K562 (cell line): ENCODE measurements around the gene MC1R. TPM values are rescaled to one million over a fixed set of nuclear protein-coding genes. Genes with fewer than 3 reads are reported as not detected.
A peak's percentile ranks its signal among the peaks of the same experiment; 100 is the strongest.

Source experiments
- BHLHE40 ChIP-seq: IDR thresholded peaks from 2 replicates; pipeline ENCODE4 v1.6.1; 2011; ENCODE audit warnings: low read length, improper control_type of control experiment
- CBX2 ChIP-seq: fragments of 200-600 bp; sonication (generic); IDR thresholded peaks from one replicate; pipeline ENCODE4 v1.6.1; 2012; ENCODE audit warnings: mild to moderate bottlenecking, low read length, inconsistent platforms; ENCODE audit not compliant: insufficient read depth, poor library complexity, severe bottlenecking
- DMBX1 ChIP-seq: fragments of 250-450 bp; sonication (Bioruptor Pico); IDR thresholded peaks from 2 replicates; pipeline ENCODE4 v1.8.0; 2022; ENCODE audit warnings: inconsistent platforms, mild to moderate bottlenecking, moderate library complexity, borderline replicate concordance
- ELF4 ChIP-seq: fragments of 450-650 bp; formaldehyde crosslinking; IDR thresholded peaks from 2 replicates; pipeline ENCODE4 v1.4.0; 2022; ENCODE audit warnings: missing genetic modification characterization
- FOXA3 ChIP-seq, 2 experiments: fragments of 450-650 bp in 1 of 2; sonication (generic) in 1 of 2; formaldehyde crosslinking; IDR thresholded peaks in 1 of 2; conservative IDR thresholded peaks in 1 of 2; 2 replicates each; pipeline versions ENCODE4 v1.4.0 to v1.8.0; 2020 to 2022; ENCODE audit warnings: mild to moderate bottlenecking in 2 of 2, missing genetic modification reagents in 1 of 2
- GABPB2 ChIP-seq: fragments of 250-450 bp; sonication (Bioruptor Pico); conservative IDR thresholded peaks from 2 replicates; pipeline ENCODE4 v1.5.1; 2021; ENCODE audit warnings: mild to moderate bottlenecking
- GTF2A2 ChIP-seq: IDR thresholded peaks from 2 replicates; pipeline ENCODE4 v1.6.1; 2016; ENCODE audit warnings: mild to moderate bottlenecking, missing genetic modification characterization, missing compliant biosample characterization
- HIVEP1 ChIP-seq: fragments of 250-450 bp; sonication (Bioruptor Pico); IDR thresholded peaks from 2 replicates; pipeline ENCODE4 v1.4.0; 2020; ENCODE audit warnings: mild to moderate bottlenecking
- L3MBTL2 ChIP-seq: fragments of 450-650 bp; IDR thresholded peaks from 2 replicates; pipeline ENCODE4 v1.6.1; 2016; ENCODE audit warnings: mild to moderate bottlenecking, moderate library complexity
- MED1 ChIP-seq: sonication (generic); formaldehyde crosslinking; IDR thresholded peaks from 2 replicates; pipeline ENCODE4 v1.8.1; 2023; ENCODE audit warnings: missing genetic modification reagents, borderline replicate concordance
- PHF8 ChIP-seq: fragments of 200-600 bp; sonication (generic); IDR thresholded peaks from 2 replicates; pipeline ENCODE4 v1.6.1; 2012; ENCODE audit warnings: mixed run types, mild to moderate bottlenecking, inconsistent platforms, low read length, moderate library complexity, borderline replicate concordance
- POLR2A ChIP-seq: fragments of 450-650 bp; conservative IDR thresholded peaks from 2 replicates; pipeline ENCODE4 v1.6.1; 2016
- REST ChIP-seq, 2 experiments: fragments of 450-650 bp; formaldehyde crosslinking in 1 of 2; IDR thresholded peaks; 2 replicates each; pipeline versions ENCODE4 v1.4.0 to v1.6.1; 2014 to 2020; ENCODE audit warnings: mild to moderate bottlenecking in 2 of 2, borderline replicate concordance in 1 of 2, low read depth in 1 of 2
- SRSF7 ChIP-seq: fragments of 200-400 bp; formaldehyde crosslinking; optimal IDR thresholded peaks from 2 replicates; pipeline ENCODE3; 2017; ENCODE audit warnings: mild to moderate bottlenecking, low read depth, low read length
- SUPT5H ChIP-seq: fragments of 450-650 bp; IDR thresholded peaks from 2 replicates; pipeline ENCODE4 v1.6.1; 2016
- polyA plus RNA-seq, 8 experiments: library from polyadenylated mRNA; depleted of rRNA in 4 of 8; stranded (reverse) in 5 of 8; unstranded in 3 of 8; fragments of >200 nt; fragmentation: Nextera tagmentation in 2 of 8; fragmentation: Illumina TruSeq in 1 of 8; extraction: Ambion mirVana in 2 of 8; extraction: Trizol in 1 of 8; gene quantifications; 2 replicates each; pipeline versions ENCODE4 v1.2.1 to v1.2.3, GENCODE V29; 2011 to 2014; ENCODE audit warnings: inconsistent platforms in 1 of 8, missing spikeins in 1 of 8
- total RNA-seq, 7 experiments: library from RNA; depleted of rRNA in 6 of 7; stranded (reverse); fragments of >200 nt in 6 of 7; fragmentation: Illumina TruSeq in 2 of 7; extraction: Trizol in 2 of 7; gene quantifications; 2 replicates each; pipeline versions ENCODE4 v1.2.1 to v1.2.3, GENCODE V29; 2011 to 2021; ENCODE audit warnings: low replicate concordance in 1 of 7
- TF ChIP-seq, protein P1 (sequence below), 2 experiments: fragments of 450-650 bp in 1 of 2; sonication (generic) in 1 of 2; formaldehyde crosslinking; conservative IDR thresholded peaks; 2 replicates each; pipeline versions ENCODE4 v1.4.0 to v1.8.1; 2020 to 2022; ENCODE audit warnings: mild to moderate bottlenecking in 1 of 2, missing genetic modification reagents in 1 of 2
- TF ChIP-seq, protein P2 (sequence below): fragments of 200-800 bp; sonication (Bioruptor generic); IDR thresholded peaks from 2 replicates; pipeline ENCODE4 v1.6.1; 2017; ENCODE audit warnings: missing genetic modification characterization, missing compliant biosample characterization

The MC1R gene
- total and polyA plus RNA-seq, 9 of the 15 experiments (the other 6 are each of a cell fraction or from before 2014, with no cell fraction given): 0.14 to 5.3 (median 2.5) TPM; not detected in 1

- TF ChIP-seq FOXA3 (CRISPR knock-in tag; conservative IDR thresholded peaks at IDR 0.05 in 1 of 2, IDR thresholded peaks at IDR 0.05 in 1 of 2): no peak
- TF ChIP-seq GABPB2 (CRISPR knock-in tag): no peak
- peak; percentile 53 for TF ChIP-seq BHLHE40
- no peak for TF ChIP-seq MED1 (CRISPR knock-in tag)
- no peak for TF ChIP-seq HIVEP1 (CRISPR knock-in tag)
- TF ChIP-seq, protein P1, sequence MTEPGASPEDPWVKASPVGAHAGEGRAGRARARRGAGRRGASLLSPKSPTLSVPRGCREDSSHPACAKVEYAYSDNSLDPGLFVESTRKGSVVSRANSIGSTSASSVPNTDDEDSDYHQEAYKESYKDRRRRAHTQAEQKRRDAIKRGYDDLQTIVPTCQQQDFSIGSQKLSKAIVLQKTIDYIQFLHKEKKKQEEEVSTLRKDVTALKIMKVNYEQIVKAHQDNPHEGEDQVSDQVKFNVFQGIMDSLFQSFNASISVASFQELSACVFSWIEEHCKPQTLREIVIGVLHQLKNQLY (CRISPR knock-in tag; conservative IDR thresholded peaks at IDR 0.05): peak in 1 of 2 experiments; percentile 52; a peak in 1 of 4 replicates
- TF ChIP-seq, protein P2, sequence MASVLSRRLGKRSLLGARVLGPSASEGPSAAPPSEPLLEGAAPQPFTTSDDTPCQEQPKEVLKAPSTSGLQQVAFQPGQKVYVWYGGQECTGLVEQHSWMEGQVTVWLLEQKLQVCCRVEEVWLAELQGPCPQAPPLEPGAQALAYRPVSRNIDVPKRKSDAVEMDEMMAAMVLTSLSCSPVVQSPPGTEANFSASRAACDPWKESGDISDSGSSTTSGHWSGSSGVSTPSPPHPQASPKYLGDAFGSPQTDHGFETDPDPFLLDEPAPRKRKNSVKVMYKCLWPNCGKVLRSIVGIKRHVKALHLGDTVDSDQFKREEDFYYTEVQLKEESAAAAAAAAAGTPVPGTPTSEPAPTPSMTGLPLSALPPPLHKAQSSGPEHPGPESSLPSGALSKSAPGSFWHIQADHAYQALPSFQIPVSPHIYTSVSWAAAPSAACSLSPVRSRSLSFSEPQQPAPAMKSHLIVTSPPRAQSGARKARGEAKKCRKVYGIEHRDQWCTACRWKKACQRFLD (CRISPR knock-in tag): no peak
- 0 out of 2 replicates have a peak, but pooled peaks have one; percentile 2 for TF ChIP-seq ELF4 (CRISPR knock-in tag)
- peak; percentile 68; the same call in 1 of the 2 replicates for TF ChIP-seq SUPT5H
- no peak for TF ChIP-seq GTF2A2
- TF ChIP-seq SRSF7: no peak
- TF ChIP-seq DMBX1 (CRISPR knock-in tag): 0 out of 2 replicates have a peak, but pooled peaks have one; percentile 44
- peak; percentile 34; the same call in 1 of the 2 replicates for TF ChIP-seq PHF8
- no peak for TF ChIP-seq CBX2
- TF ChIP-seq POLR2A: peak; percentile 79
- no peak; the same call in 1 of the 2 replicates for TF ChIP-seq L3MBTL2
- peak; percentile 23; the same call in 1 of the 2 replicates for TF ChIP-seq REST (IDR thresholded peaks at IDR 0.05; ENCODE audit: borderline replicate concordance)
- TF ChIP-seq REST (CRISPR knock-in tag; IDR thresholded peaks at IDR 0.05; ENCODE audit: low read depth): no peak
Observed at GRCh38 chr16:89921702-89922476, 3.2 kb downstream of the MC1R start (continued).
